GM18870 (cell line): Measurements from ENCODE around the gene PSMC2.

ENCODE experiments used
- ATAC-seq: cut with Tn5 transposase; IDR thresholded peaks from one replicate; pipeline ENCODE4 v1.9.1; 2021; ENCODE audit warnings: moderate library complexity; ENCODE audit not compliant: unreplicated experiment

The PSMC2 gene

GRCh38 chr7:103347507-103348267, at the start of gene PSMC2:
Gene PSMC2, plus strand, starts transcription at chr7:103347643. Its CDS starts 69 bp downstream, at chr7:103347712.
- ATAC-seq: peak; percentile 65

GRCh38 chr7:103297837-103298179, 49.6 kb upstream of the PSMC2 start:
- ATAC-seq: peak; percentile 13

- no peak for ATAC-seq
Observed at GRCh38 chr7:103299660-103300059, 47.8 kb upstream of the PSMC2 start.

GRCh38 chr7:103301441-103301840, 46.0 kb upstream of the PSMC2 start:
- ATAC-seq: no peak

- ATAC-seq: no peak
Observed at GRCh38 chr7:103307503-103308231, 39.8 kb upstream of the PSMC2 start.

- no peak for ATAC-seq
Observed at GRCh38 chr7:103314852-103315251, 32.6 kb upstream of the PSMC2 start.

GRCh38 chr7:103316380-103316941, 31.0 kb upstream of the PSMC2 start:
- ATAC-seq: no peak

GRCh38 chr7:103317009-103317408, 30.4 kb upstream of the PSMC2 start:
- no peak for ATAC-seq

- no peak for ATAC-seq
Observed at GRCh38 chr7:103325744-103326143, 21.7 kb upstream of the PSMC2 start.

GRCh38 chr7:103336761-103337160, 10.7 kb upstream of the PSMC2 start:
- no peak for ATAC-seq

- ATAC-seq: no peak
Observed at GRCh38 chr7:103338864-103339263, 8.6 kb upstream of the PSMC2 start.

- ATAC-seq: no peak
Observed at GRCh38 chr7:103341466-103341865, 6.0 kb upstream of the PSMC2 start.

- no peak for ATAC-seq
Observed at GRCh38 chr7:103343332-103343731, 4.1 kb upstream of the PSMC2 start.

- peak; percentile 1 for ATAC-seq
Observed at GRCh38 chr7:103343758-103344452, 3.5 kb upstream of the PSMC2 start.

- ATAC-seq: peak; percentile 74
Observed at GRCh38 chr7:103344453-103345149, 2.8 kb upstream of the PSMC2 start, which contains the start of gene DNAJC2. Gene DNAJC2, minus strand, starts transcription at chr7:103344767. Its CDS starts 145 bp downstream, at chr7:103344622.

GRCh38 chr7:103346396-103346795, 1.0 kb upstream of the PSMC2 start:
- ATAC-seq: no peak

- no peak for ATAC-seq
Observed at GRCh38 chr7:103348452-103348851, 1.0 kb downstream of the PSMC2 start.

GRCh38 chr7:103348959-103349358, 1.5 kb downstream of the PSMC2 start:
- no peak for ATAC-seq

GRCh38 chr7:103349805-103350204, 2.4 kb downstream of the PSMC2 start:
- ATAC-seq: no peak

GRCh38 chr7:103369432-103369831, 22.0 kb downstream of the PSMC2 start:
- ATAC-seq: no peak
